ENCODE measurements around the gene FSIP1.
A peak's percentile ranks its signal among the peaks of the same experiment; 100 is the strongest.

FSIP1 gene

DNA sequence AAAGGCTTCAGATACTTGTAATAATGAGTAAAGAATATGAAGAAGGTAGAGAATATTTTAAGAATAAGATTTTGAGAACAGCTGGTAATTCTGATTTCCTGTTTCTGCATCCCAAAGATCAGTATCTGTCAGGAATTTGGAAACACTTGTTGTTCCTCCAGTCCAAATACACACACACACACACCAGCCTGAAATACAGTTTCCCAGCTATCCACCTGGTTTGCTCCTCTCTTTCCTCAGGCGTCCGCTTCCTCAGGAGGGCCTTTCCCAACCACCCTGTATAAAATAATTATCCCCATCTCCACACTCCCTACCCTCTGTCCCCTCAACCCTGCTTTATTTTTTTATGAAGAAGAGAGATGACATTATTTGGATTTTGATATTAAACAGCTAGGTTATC, 2.0 kb upstream of the FSIP1 start:
- no peak for DNase-seq (ENCODE audit: low read depth, low spot score)
- no peak overlapping the region for H3K4me3 ChIP-seq (ENCODE audit: low read depth, low read length)
- POLR2A ChIA-PET: no interaction called here
- CTCF ChIA-PET: interaction anchor here (0.8 to 2.0 kb wide), 10 partner anchors 92 to 1077 kb away, joined by 3 to 8 read pairs (median 4); partner anchors contain the start of gene EIF2AK4
- TF ChIP-seq CTCF (IDR thresholded peaks at IDR 0.05; ENCODE audit: insufficient read depth, low read length, missing control alignments): no peak

- CTCF ChIA-PET: interaction anchor here (0.8 to 2.1 kb wide), 6 partner anchors 18 to 1076 kb away, joined by 3 to 9 read pairs (median 4); partner anchors contain the start of gene EIF2AK4
- POLR2A ChIA-PET: no interaction called here
- H3K4me3 ChIP-seq (ENCODE audit: low read depth, low read length): peak overlapping the region; percentile 80
- TF ChIP-seq CTCF (IDR thresholded peaks at IDR 0.05; ENCODE audit: insufficient read depth, low read length, missing control alignments): no peak
- no peak for DNase-seq (ENCODE audit: low read depth, low spot score)
Measured at GRCh38 chr15:39784125-39784524, 1.5 kb upstream of the FSIP1 start.

DNA sequence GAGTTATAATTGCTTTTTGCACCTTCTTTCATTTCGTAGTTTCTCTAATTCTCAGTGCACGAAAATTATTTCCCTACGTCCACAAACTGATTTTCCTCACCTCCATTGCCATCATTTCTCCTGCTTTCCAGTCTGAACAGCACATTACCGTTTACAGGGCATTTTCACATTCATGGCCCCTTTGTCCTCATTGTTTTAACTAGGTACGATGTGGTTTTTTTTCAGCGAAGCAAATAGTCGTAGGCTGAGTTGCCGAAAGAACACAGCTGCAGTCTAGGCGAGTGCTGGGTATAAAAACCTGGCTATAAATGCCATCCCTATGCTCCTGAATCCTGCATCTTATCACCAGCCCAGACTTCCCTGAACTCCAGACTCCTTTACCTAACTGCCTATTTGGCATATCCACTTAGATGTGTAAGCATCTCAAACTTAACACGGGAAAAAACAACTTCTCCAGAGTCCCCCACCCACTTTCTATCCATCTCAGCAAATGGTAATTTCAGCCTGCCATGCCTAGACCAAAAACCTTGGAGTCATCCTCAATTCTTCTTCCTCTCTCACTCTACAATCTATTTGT, 691 bp upstream of the FSIP1 start:
- TF ChIP-seq CTCF (IDR thresholded peaks at IDR 0.05; ENCODE audit: insufficient read depth, low read length, missing control alignments): no peak
- CTCF ChIA-PET: interaction anchor here (1.1 to 2.1 kb wide), 5 partner anchors 10 to 99 kb away, joined by 3 to 9 read pairs (median 5); no protein-coding TSS in a partner anchor
- peak overlapping the region; percentile 80 for H3K4me3 ChIP-seq (ENCODE audit: low read depth, low read length)
- no peak for DNase-seq (ENCODE audit: low read depth, low spot score)
- POLR2A ChIA-PET: no interaction called here

GRCh38 chr15:39781967-39782302, 706 bp downstream of the FSIP1 start:
- ChIA-PET CTCF (interaction anchor here (1.6 to 2.1 kb wide), 2 partner anchors 25 to 96 kb away, joined by 5 to 9 read pairs; no protein-coding TSS in a partner anchor), POLR2A (interaction anchor here (0.6 to 0.7 kb wide), 3 partner anchors 152 to 1067 kb away, joined by 3 read pairs; partner anchors contain the start of gene EIF2AK4)
- H3K4me3 ChIP-seq (ENCODE audit: low read depth, low read length): peak overlapping the region; percentile 47
- TF ChIP-seq CTCF (IDR thresholded peaks at IDR 0.05; ENCODE audit: insufficient read depth, low read length, missing control alignments): no peak
- no peak for DNase-seq (ENCODE audit: low read depth, low spot score)

- CTCF ChIA-PET: no interaction called here
- no peak for DNase-seq (ENCODE audit: low read depth, low spot score)
Measured at GRCh38 chr15:39781147-39781966, 1.3 kb downstream of the FSIP1 start.

More at GRCh38 chr15:39781147-39781966, 1.3 kb downstream of the FSIP1 start:
- no peak for TF ChIP-seq CTCF (IDR thresholded peaks at IDR 0.05; ENCODE audit: insufficient read depth, low read length, missing control alignments)
- POLR2A ChIA-PET: no interaction called here
- H3K4me3 ChIP-seq (ENCODE audit: low read depth, low read length): no peak overlapping the region
